ENCODE data around the gene ASPG. TPM values are rescaled to one million over a fixed set of nuclear protein-coding genes. Genes with fewer than 3 reads are reported as not detected.
"Not testable (repeated sequence)": the region's sequence is repeated elsewhere in the genome, so short reads cannot be mapped to it uniquely, and the experiment has no call there.

ASPG gene
- total RNA-seq, 1 donor from 2014 or later: not detected

DNA sequence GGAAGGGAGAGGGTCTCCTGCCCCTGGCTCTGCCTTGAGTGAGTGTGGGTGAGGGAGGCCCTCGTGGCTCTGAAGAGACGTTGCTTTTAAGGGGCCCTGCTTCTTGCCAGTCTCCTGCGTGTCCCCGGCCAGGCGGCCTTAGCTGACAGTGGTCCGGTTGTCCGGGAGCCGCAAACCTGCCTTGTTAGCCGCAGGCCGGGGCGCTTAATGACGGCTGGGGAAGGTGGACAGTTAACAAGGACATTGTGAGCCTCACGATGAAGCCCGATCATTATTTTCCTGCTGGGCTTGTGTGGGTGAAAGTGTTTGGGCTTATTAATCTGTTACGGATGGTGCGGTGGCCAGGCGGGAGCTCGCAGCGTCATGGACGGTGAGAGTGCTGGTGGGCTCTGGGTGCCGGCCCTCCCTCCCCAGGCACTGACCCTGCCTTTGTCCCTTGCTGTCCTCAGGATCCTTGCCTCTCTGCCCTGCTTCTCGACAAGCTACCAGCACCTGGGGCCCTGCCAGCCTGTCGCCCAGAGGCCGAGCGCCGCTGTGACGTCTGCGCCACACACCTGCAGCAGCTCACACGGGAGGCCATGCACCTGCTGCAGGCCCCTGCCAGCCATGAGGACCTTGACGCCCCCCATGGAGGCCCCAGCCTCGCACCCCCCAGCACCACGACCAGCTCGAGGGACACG, 66.2 kb downstream of the ASPG start:
- Histone ChIP-seq H3K4me3 (no peak overlapping the region), H3K4me1 (no peaks in the 10 kb centered on the region), H3K36me3 (no peaks in the 10 kb centered on the region), H3K27me3 (no peaks in the 10 kb centered on the region), H3K9me3 (no peaks in the 10 kb centered on the region), H3K27ac (no peak overlapping the region)
- intact Hi-C loops (cut with DNase I): no loop called here
- no peak for DNase-seq (ENCODE audit: low spot score in 2 of 2)
- no peak for TF ChIP-seq CTCF (IDR thresholded peaks at IDR 0.05)

- no peaks in the 10 kb centered on the region for H3K36me3 ChIP-seq
- no peaks in the 10 kb centered on the region for H3K4me1 ChIP-seq
- no peak overlapping the region for H3K27ac ChIP-seq
- no peak for TF ChIP-seq CTCF (IDR thresholded peaks at IDR 0.05)
- no peaks in the 10 kb centered on the region for H3K27me3 ChIP-seq
- no peaks in the 10 kb centered on the region for H3K9me3 ChIP-seq
- intact Hi-C loops (cut with DNase I): no loop called here
- H3K4me3 ChIP-seq: no peak overlapping the region
- no peak for DNase-seq (ENCODE audit: low spot score in 2 of 2)
These were observed 66.7 kb downstream of the ASPG start for GRCh38 chr14:104152246-104152575.

DNA sequence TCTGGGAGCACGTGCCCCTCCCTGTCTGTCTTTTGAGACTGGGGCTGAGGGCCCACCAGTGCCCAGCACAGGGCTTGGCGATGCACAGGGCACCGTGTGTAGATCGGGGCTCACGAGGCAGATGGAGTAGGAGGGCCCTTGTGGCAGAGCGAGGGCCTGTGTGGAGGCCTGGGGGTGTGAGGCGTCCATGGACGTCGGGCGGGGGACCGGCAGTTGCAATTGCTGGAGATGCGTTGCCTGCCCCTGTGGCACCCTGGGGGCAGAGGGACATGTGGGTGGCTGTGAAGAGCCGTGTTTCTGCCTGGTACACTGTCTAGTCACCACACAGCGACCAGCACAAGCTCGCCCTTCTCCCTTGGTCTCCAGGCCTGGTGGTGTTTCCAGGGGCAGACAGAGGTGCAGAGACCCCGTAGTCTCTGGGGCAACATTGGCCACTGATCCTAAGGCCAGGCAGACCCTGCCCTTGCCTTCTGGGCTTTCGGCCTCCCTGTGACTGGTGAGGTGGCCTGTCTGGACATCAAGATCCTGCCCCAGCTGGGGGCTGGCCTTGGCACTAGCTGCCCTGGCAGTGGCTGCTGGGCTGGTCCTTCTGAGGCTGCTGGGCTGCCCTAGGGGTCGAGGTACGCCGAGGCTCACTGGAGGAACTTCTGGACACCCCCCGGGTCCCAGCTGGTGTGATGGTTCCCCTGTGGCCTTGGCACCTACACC, 67.3 kb downstream of the ASPG start:
- no peaks in the 10 kb centered on the region for H3K36me3 ChIP-seq
- no peak overlapping the region for H3K27ac ChIP-seq
- no peak for DNase-seq (ENCODE audit: low spot score in 2 of 2)
- H3K9me3 ChIP-seq: no peaks in the 10 kb centered on the region
- H3K4me1 ChIP-seq: no peaks in the 10 kb centered on the region
- intact Hi-C loops (cut with DNase I): no loop called here
- no peak overlapping the region for H3K4me3 ChIP-seq
- no peaks in the 10 kb centered on the region for H3K27me3 ChIP-seq
- TF ChIP-seq CTCF (IDR thresholded peaks at IDR 0.05): no peak

DNA sequence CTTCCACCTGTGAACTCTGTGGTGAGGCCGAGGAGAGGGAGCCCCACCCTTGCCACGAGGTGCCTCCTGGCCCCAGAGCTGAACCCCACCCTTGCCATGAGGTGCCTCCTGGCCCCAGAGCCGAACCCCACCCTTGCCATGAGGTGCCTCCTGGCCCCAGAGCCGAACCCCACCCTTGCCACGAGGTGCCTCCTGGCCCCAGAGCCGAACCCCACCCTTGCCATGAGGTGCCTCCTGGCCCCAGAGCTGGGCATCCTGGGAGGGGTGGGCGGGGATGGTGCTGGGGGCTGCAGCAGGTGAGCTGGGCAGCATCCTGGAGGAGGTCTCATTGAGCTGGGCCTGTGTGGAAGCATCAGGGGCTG, 67.9 kb downstream of the ASPG start:
- H3K36me3 ChIP-seq; H3K27me3 ChIP-seq; DNase-seq (ENCODE audit: low spot score in 2 of 2); H3K4me1 ChIP-seq; H3K4me3 ChIP-seq; H3K9me3 ChIP-seq; intact Hi-C loops (cut with DNase I); H3K27ac ChIP-seq: not testable (repeated sequence)

DNA sequence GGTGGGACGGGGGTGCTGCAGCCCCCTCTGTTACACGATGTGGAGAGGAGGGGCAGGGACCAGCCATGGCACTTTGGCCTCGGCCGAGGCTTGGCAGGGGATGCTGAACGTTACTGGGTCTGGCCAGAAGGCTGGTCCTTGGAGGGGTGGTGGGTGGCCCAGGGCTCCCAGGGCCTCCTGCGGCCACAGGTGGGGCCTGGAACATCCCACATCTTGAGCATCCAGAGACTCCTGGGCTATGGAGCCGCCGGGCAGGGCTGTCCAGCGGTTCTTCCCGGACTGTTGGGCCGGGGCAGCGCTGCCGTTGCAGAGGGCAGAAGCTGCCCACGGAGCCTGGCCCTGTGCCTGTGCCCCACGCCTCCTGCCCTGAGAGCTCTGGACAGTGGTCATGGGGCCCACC, 68.7 kb downstream of the ASPG start:
- intact Hi-C loops (cut with DNase I): no loop called here
- no peak for TF ChIP-seq CTCF (IDR thresholded peaks at IDR 0.05)
- Histone ChIP-seq H3K27ac (no peak overlapping the region), H3K36me3 (no peaks in the 10 kb centered on the region), H3K4me1 (no peaks in the 10 kb centered on the region), H3K9me3 (no peaks in the 10 kb centered on the region), H3K27me3 (no peaks in the 10 kb centered on the region), H3K4me3 (no peak overlapping the region)
- no peak for DNase-seq (ENCODE audit: low spot score in 2 of 2)

GRCh38 chr14:104155513-104155912, 70.0 kb downstream of the ASPG start:
- Histone ChIP-seq H3K36me3 (no peaks in the 10 kb centered on the region), H3K27me3 (no peaks in the 10 kb centered on the region), H3K27ac (no peak overlapping the region), H3K4me3 (no peak overlapping the region), H3K4me1 (no peaks in the 10 kb centered on the region), H3K9me3 (no peaks in the 10 kb centered on the region)
- no peak for TF ChIP-seq CTCF (IDR thresholded peaks at IDR 0.05)
- intact Hi-C loops (cut with DNase I): no loop called here
- no peak for DNase-seq (ENCODE audit: low spot score in 2 of 2)

Data from ascending aorta (tissue), 2 donors.